SK-N-MC (cell line): Measurements from ENCODE around the gene COL21A1.

ENCODE experiments used
- EZH2 ChIP-seq: fragments of 200-600 bp; sonication (generic); IDR thresholded peaks from one replicate; pipeline ENCODE4 v1.6.1; 2017; ENCODE audit warnings: antibody characterized with exemption
- FOXP2 ChIP-seq: optimal IDR thresholded peaks from 2 replicates; pipeline ENCODE3; 2011; ENCODE audit warnings: mild to moderate bottlenecking, moderate library complexity; ENCODE audit not compliant: insufficient read depth; ENCODE audit errors: extremely low read length, control extremely low read depth
- POLR2AphosphoS5 ChIP-seq: IDR thresholded peaks from 2 replicates; pipeline ENCODE4 v1.6.1; 2012; ENCODE audit warnings: mild to moderate bottlenecking, low read depth, low read length, borderline replicate concordance

DNA sequence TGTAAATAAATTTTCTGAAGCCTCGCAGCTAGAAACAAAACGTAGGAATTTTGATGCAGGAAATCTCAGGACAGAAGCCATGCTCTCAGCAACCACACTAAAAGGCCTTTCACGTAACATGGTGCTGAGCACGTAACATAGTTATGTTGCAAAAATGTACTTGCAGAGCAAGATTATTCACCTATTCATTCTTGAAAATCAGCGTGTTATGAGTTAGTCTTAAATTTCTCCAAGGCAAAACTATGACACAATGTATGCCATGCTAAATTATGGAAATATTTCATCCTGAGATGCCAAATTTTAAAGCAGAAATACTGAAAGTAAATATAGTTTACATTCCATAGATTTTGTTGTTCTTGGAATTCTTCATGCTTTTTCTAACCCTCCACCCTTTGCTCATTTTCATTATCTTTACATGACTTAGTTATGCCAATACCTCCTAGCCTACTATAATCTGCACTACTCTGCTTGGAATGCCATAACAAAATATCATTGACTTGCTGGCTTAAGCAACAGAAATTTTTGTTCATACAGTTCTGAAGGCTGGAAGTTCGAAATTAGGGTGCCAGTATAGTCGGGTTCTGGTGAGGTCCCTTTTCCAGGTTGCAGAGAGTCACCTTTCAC, 192.2 kb downstream of the COL21A1 start:
- TF ChIP-seq EZH2: no peak
- no peak for TF ChIP-seq POLR2AphosphoS5
- TF ChIP-seq FOXP2: no peak
